H9 (cell line): ENCODE measurements around the gene KY. TPM values are rescaled to one million over a fixed set of nuclear protein-coding genes. Genes with fewer than 3 reads are reported as not detected.

Experiments used
- DNase-seq: peaks from one replicate; pipeline ENCODE4 v3.0.0-alpha.2; 2017
- H2AFZ ChIP-seq: one replicate; pipeline ENCODE4 v1.6.1; 2013; ENCODE audit warnings: mild to moderate bottlenecking, low read length, control low read depth, moderate library complexity
- H2AK5ac ChIP-seq: 2 replicates; pipeline ENCODE4 v1.6.1; 2013; ENCODE audit warnings: low read length, control low read depth, mixed read lengths; ENCODE audit not compliant: insufficient read length
- H2BK120ac ChIP-seq: one replicate; pipeline ENCODE4 v1.6.1; 2013; ENCODE audit warnings: low read depth, mild to moderate bottlenecking, low read length, control low read depth, inconsistent platforms; ENCODE audit not compliant: poor library complexity, severe bottlenecking
- H2BK12ac ChIP-seq: 2 replicates; pipeline ENCODE4 v1.6.1; 2013; ENCODE audit warnings: low read length, control low read depth, mixed read lengths, low read depth; ENCODE audit not compliant: insufficient read length
- H2BK15ac ChIP-seq: 2 replicates; pipeline ENCODE4 v1.6.1; 2013; ENCODE audit warnings: low read depth, low read length, control low read depth
- H2BK20ac ChIP-seq: one replicate; pipeline ENCODE4 v1.6.1; 2013; ENCODE audit warnings: low read depth, mild to moderate bottlenecking, low read length, control low read depth, inconsistent platforms; ENCODE audit not compliant: poor library complexity, severe bottlenecking
- H2BK5ac ChIP-seq: 2 replicates; pipeline ENCODE4 v1.6.1; 2013; ENCODE audit warnings: low read length, control low read depth, mixed read lengths; ENCODE audit not compliant: insufficient read length
- H3K14ac ChIP-seq: 2 replicates; pipeline ENCODE4 v1.6.1; 2013; ENCODE audit warnings: low read length, control low read depth; ENCODE audit not compliant: insufficient read depth
- H3K18ac ChIP-seq: 2 replicates; pipeline ENCODE4 v1.6.1; 2013; ENCODE audit warnings: low read depth, mild to moderate bottlenecking, mixed read lengths, low read length, control low read depth; ENCODE audit not compliant: insufficient read length
- H3K23ac ChIP-seq: 2 replicates; pipeline ENCODE4 v1.6.1; 2013; ENCODE audit warnings: low read length, control low read depth, mixed read lengths, low read depth; ENCODE audit not compliant: insufficient read length
- H3K23me2 ChIP-seq: 2 replicates; pipeline ENCODE4 v1.6.1; 2013; ENCODE audit warnings: low read depth, mild to moderate bottlenecking, mixed read lengths, low read length, control low read depth; ENCODE audit not compliant: insufficient read length, poor library complexity, severe bottlenecking
- H3K27ac ChIP-seq: 2 replicates; pipeline ENCODE4 v1.5.1; 2013; ENCODE audit warnings: low read length, control low read depth, mixed read lengths, low read depth; ENCODE audit not compliant: insufficient read length
- H3K27me3 ChIP-seq: 2 replicates; pipeline ENCODE4 v1.6.1; 2013; ENCODE audit warnings: low read length, control low read depth, inconsistent platforms; ENCODE audit not compliant: insufficient read depth
- H3K4ac ChIP-seq: 2 replicates; pipeline ENCODE4 v1.6.1; 2013; ENCODE audit warnings: low read depth, mild to moderate bottlenecking, control low read depth, inconsistent platforms, low read length, moderate library complexity
- H3K4me1 ChIP-seq: 2 replicates; pipeline ENCODE4 v1.6.1; 2013; ENCODE audit warnings: low read length, control low read depth, inconsistent platforms; ENCODE audit not compliant: insufficient read depth
- H3K4me2 ChIP-seq: 2 replicates; pipeline ENCODE4 v1.6.1; 2013; ENCODE audit warnings: low read length, control low read depth, mixed read lengths; ENCODE audit not compliant: insufficient read length, insufficient read depth
- H3K56ac ChIP-seq: 2 replicates; pipeline ENCODE4 v1.6.1; 2013; ENCODE audit warnings: low read depth, mild to moderate bottlenecking, mixed read lengths, low read length, control low read depth; ENCODE audit not compliant: insufficient read length
- H3K79me1 ChIP-seq: 2 replicates; pipeline ENCODE4 v1.6.1; 2013; ENCODE audit warnings: low read depth, mild to moderate bottlenecking, moderate library complexity, low read length, control low read depth, inconsistent platforms; ENCODE audit not compliant: insufficient read depth, poor library complexity, severe bottlenecking
- H3K79me2 ChIP-seq: 2 replicates; pipeline ENCODE4 v1.6.1; 2013; ENCODE audit warnings: low read length, control low read depth, inconsistent platforms; ENCODE audit not compliant: insufficient read depth
- H3K9ac ChIP-seq: 2 replicates; pipeline ENCODE4 v1.6.1; 2013; ENCODE audit warnings: low read length, control low read depth, mixed read lengths; ENCODE audit not compliant: insufficient read length; ENCODE audit errors: extremely low read depth
- H3K9me3 ChIP-seq: one replicate; pipeline ENCODE4 v1.6.1; 2013; ENCODE audit warnings: low read depth, low read length, inconsistent platforms; ENCODE audit not compliant: control insufficient read depth
- H3T11ph ChIP-seq: one replicate; pipeline ENCODE4 v1.6.1; 2013; ENCODE audit warnings: mild to moderate bottlenecking, low read length, control low read depth, inconsistent platforms
- H4K20me1 ChIP-seq: one replicate; pipeline ENCODE4 v1.6.1; 2013; ENCODE audit not compliant: control insufficient read depth, insufficient read length, insufficient read depth
- H4K5ac ChIP-seq: 2 replicates; pipeline ENCODE4 v1.6.1; 2013; ENCODE audit warnings: low read depth, mild to moderate bottlenecking, mixed read lengths, low read length, control low read depth; ENCODE audit not compliant: insufficient read length
- H4K8ac ChIP-seq: replicated peaks from 2 replicates; pipeline ENCODE4 v1.6.1; 2013; ENCODE audit warnings: low read length, control low read depth, mixed read lengths, low read depth; ENCODE audit not compliant: insufficient read length
- H4K91ac ChIP-seq: 2 replicates; pipeline ENCODE4 v1.6.1; 2013; ENCODE audit warnings: low read depth, mild to moderate bottlenecking, moderate library complexity, mixed read lengths, low read length, control low read depth; ENCODE audit not compliant: insufficient read length
- H3K27ac Mint-ChIP-seq, 3 experiments: 2 replicates in 2 of 3; 3 replicates in 1 of 3; pipeline ENCODE4 v1.8.0; 2020 to 2021; ENCODE audit warnings: mixed read lengths in 3 of 3, mild to moderate bottlenecking in 1 of 3, moderate library complexity in 1 of 3
- H3K27me3 Mint-ChIP-seq: 2 replicates; pipeline ENCODE4 v1.8.0; 2021; ENCODE audit warnings: low read depth, mild to moderate bottlenecking, moderate library complexity, mixed read lengths
- H3K36me3 Mint-ChIP-seq, 3 experiments: 2 replicates in 2 of 3; 3 replicates in 1 of 3; pipeline ENCODE4 v1.8.0; 2020 to 2021; ENCODE audit warnings: low read depth in 3 of 3, mixed read lengths in 3 of 3; ENCODE audit not compliant: insufficient read depth in 1 of 3
- H3K4me1 Mint-ChIP-seq, 2 experiments: 2 replicates each; pipeline ENCODE4 v1.8.0; 2020; ENCODE audit warnings: mixed read lengths in 2 of 2
- H3K4me3 Mint-ChIP-seq, 2 experiments: 2 replicates in 1 of 2; 3 replicates in 1 of 2; pipeline ENCODE4 v1.8.0; 2020 to 2021; ENCODE audit warnings: mild to moderate bottlenecking in 2 of 2, mixed read lengths in 2 of 2, moderate library complexity in 1 of 2
- H3K9me3 Mint-ChIP-seq, 2 experiments: 2 replicates in 1 of 2; 3 replicates in 1 of 2; pipeline ENCODE4 v1.8.0; 2020; ENCODE audit warnings: mild to moderate bottlenecking in 2 of 2, mixed read lengths in 2 of 2, moderate library complexity in 1 of 2
- CTCF ChIP-seq: fragments of 200-600 bp; sonication (generic); conservative IDR thresholded peaks from 3 replicates; pipeline ENCODE4 v1.8.0; 2021; ENCODE audit warnings: antibody characterized with exemption, mild to moderate bottlenecking
- WGBS: extraction: QIAGEN DNeasy Blood & Tissue Kit; methylation state at CpG from one replicate; pipeline ENCODE4 v1.1.7; 2013; ENCODE audit warnings: missing lambda C conversion rate, low lambda C conversion rate, mixed read lengths; ENCODE audit not compliant: insufficient read length; ENCODE audit errors: extremely low coverage; 5-methylcytosine and 5-hydroxymethylcytosine counted together
- total RNA-seq: library from RNA; stranded (reverse); gene quantifications from 2 replicates; pipeline ENCODE4 v1.2.1, GENCODE V29; 2021

The KY gene
- total RNA-seq, 1 experiment from 2014 or later = not detected

DNA sequence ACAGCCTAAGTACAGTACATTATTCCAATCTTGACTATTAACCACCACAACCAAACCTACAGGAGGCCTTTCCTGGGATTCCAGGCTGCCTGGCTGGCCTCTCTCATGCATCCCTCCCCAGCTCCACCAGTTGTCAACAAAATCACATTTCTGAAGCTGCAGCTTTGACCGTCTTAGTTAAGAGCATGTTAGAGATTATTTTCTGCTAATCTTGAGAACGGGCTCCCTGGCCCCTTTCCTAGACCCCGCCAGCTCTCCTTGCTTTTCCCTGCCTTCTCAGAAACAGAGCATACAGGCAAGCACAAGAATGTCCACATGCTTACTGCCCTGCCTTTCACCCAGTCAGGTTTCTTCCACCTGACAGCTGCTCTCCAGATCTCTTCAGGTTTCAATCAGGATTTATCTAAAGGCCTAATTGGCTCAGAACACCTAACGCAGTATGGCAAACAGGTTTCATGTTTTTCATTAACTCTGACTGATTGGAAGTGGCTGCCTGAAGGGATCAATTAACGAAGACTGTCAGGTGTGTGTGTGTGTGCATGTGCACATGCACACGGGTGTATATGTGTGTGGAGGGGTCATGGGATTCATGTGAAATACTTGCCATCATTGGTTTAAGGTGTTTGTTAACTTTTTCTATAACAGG, 12.3 kb downstream of the KY start:
- Histone ChIP-seq H2AK5ac (no peak overlapping the region), H3K79me2 (no peaks in the 10 kb centered on the region), H3K27me3 (peaks cover 2% of the 10 kb centered on the region; the same call in 1 of the 2 replicates), H2BK20ac (no peak overlapping the region), H3K23me2 (no peaks in the 10 kb centered on the region), H3T11ph (no peak overlapping the region), H3K23ac (no peak overlapping the region), H3K27ac (no peak overlapping the region), H4K8ac (no peak overlapping the region), H4K20me1 (no peaks in the 10 kb centered on the region), H4K5ac (no peak overlapping the region), H3K18ac (no peak overlapping the region), H2BK15ac (no peak overlapping the region), H2BK12ac (no peak overlapping the region), H3K9ac (no peak overlapping the region), H3K79me1 (no peaks in the 10 kb centered on the region), H3K4me1 (peaks cover 5% of the 10 kb centered on the region; the same call in 1 of the 2 replicates), H4K91ac (no peak overlapping the region), H2AFZ (no peak overlapping the region), H3K4me2 (no peak overlapping the region), H3K56ac (no peak overlapping the region), H2BK120ac (no peak overlapping the region), H2BK5ac (no peak overlapping the region), H3K14ac (no peak overlapping the region), H3K9me3 (no peaks in the 10 kb centered on the region), H3K4ac (no peak overlapping the region)
- WGBS = no CpG with 5 or more reads among the region's 6 CpGs
- DNase-seq = no peak
- peaks cover 27 to 32% of the 10 kb centered on the region in 2 experiments for H3K4me1 Mint-ChIP-seq
- H3K27ac Mint-ChIP-seq = no peak overlapping the region
- no peaks in the 10 kb centered on the region for H3K9me3 Mint-ChIP-seq
- H3K4me3 Mint-ChIP-seq = no peak overlapping the region
- H3K36me3 Mint-ChIP-seq = no peaks in the 10 kb centered on the region
- peaks cover 36% of the 10 kb centered on the region for H3K27me3 Mint-ChIP-seq
- TF ChIP-seq CTCF = no peak
